PC-3 (cell line): Measurements from ENCODE around the gene MACROD2.

Experiments used
- EZH2 ChIP-seq: fragments of 300-600 bp; sonication (generic); IDR thresholded peaks from one replicate; pipeline ENCODE4 v1.6.1; 2017; ENCODE audit warnings: antibody characterized with exemption, mild to moderate bottlenecking, low read length; ENCODE audit not compliant: unreplicated experiment
- EZH2phosphoT487 ChIP-seq: fragments of 300-600 bp; sonication (generic); IDR thresholded peaks from 2 replicates; pipeline ENCODE4 v1.6.1; 2018; ENCODE audit warnings: mild to moderate bottlenecking, antibody characterized with exemption, low read length, borderline replicate concordance
- TF ChIP-seq, protein P1 (sequence below): fragments of 300-600 bp; sonication (generic); conservative IDR thresholded peaks from 2 replicates; pipeline ENCODE4 v1.5.1; 2017; ENCODE audit warnings: antibody characterized with exemption, low read depth, mild to moderate bottlenecking, low read length

- no peak for TF ChIP-seq EZH2
- TF ChIP-seq, protein P1, sequence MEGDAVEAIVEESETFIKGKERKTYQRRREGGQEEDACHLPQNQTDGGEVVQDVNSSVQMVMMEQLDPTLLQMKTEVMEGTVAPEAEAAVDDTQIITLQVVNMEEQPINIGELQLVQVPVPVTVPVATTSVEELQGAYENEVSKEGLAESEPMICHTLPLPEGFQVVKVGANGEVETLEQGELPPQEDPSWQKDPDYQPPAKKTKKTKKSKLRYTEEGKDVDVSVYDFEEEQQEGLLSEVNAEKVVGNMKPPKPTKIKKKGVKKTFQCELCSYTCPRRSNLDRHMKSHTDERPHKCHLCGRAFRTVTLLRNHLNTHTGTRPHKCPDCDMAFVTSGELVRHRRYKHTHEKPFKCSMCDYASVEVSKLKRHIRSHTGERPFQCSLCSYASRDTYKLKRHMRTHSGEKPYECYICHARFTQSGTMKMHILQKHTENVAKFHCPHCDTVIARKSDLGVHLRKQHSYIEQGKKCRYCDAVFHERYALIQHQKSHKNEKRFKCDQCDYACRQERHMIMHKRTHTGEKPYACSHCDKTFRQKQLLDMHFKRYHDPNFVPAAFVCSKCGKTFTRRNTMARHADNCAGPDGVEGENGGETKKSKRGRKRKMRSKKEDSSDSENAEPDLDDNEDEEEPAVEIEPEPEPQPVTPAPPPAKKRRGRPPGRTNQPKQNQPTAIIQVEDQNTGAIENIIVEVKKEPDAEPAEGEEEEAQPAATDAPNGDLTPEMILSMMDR = no peak
- TF ChIP-seq EZH2phosphoT487 = no peak
Observed at GRCh38 chr20:13996265-13996664, 949 bp downstream of the MACROD2 start.
